H1 (cell line): Measurements from ENCODE around the gene MFGE8. TPM values are rescaled to one million over a fixed set of nuclear protein-coding genes. Genes with fewer than 3 reads are reported as not detected.

ENCODE experiments used
- CTCF ChIA-PET: fragments of 300-600 bp; sonication (Branson Sonifier 250); formaldehyde crosslinking; loops from one replicate; lab custom pipeline; 2021; ENCODE audit not compliant: partially characterized antibody; lab: Charles Lee
- POLR2A ChIA-PET: fragments of 300-600 bp; sonication (Branson Sonifier 250); formaldehyde crosslinking; loops from one replicate; lab custom pipeline; 2021; ENCODE audit warnings: inconsistent platforms; ENCODE audit not compliant: partially characterized antibody; lab: Charles Lee
- DNase-seq, 2 experiments: peaks; one replicate each; pipeline versions ENCODE4 v3.0.0 to v3.0.0-alpha.2; 2010 to 2022; ENCODE audit warnings: low spot score in 2 of 2, low read depth in 1 of 2, mixed read lengths in 1 of 2
- FAIRE-seq: peaks from 2 replicates; lab custom pipeline; 2011; peaks lifted over from hg19 to GRCh38; lab: Jason Lieb, UNC
- H2AFZ ChIP-seq: 2 replicates; pipeline ENCODE4 v1.8.1; 2012; ENCODE audit warnings: low read length, inconsistent platforms
- H2AK5ac ChIP-seq: 2 replicates; pipeline ENCODE4 v1.6.1; 2013; ENCODE audit warnings: low read depth, low read length
- H2BK120ac ChIP-seq: replicated peaks from 2 replicates; pipeline ENCODE3; 2013; ENCODE audit warnings: low read depth, low read length, inconsistent platforms
- H2BK12ac ChIP-seq: 2 replicates; pipeline ENCODE4 v1.6.1; 2013; ENCODE audit warnings: low read depth, low read length
- H2BK15ac ChIP-seq: 2 replicates; pipeline ENCODE4 v1.6.1; 2013; ENCODE audit warnings: low read length
- H2BK20ac ChIP-seq: 2 replicates; pipeline ENCODE4 v1.6.1; 2013; ENCODE audit warnings: low read length
- H2BK5ac ChIP-seq: 2 replicates; pipeline ENCODE4 v1.6.1; 2013; ENCODE audit warnings: low read depth, low read length
- H3K14ac ChIP-seq: 2 replicates; pipeline ENCODE4 v1.6.1; 2013; ENCODE audit warnings: inconsistent platforms; ENCODE audit not compliant: insufficient read length
- H3K18ac ChIP-seq: 2 replicates; pipeline ENCODE4 v1.6.1; 2013; ENCODE audit warnings: low read length; ENCODE audit errors: extremely low read depth
- H3K23ac ChIP-seq: 2 replicates; pipeline ENCODE4 v1.6.1; 2013; ENCODE audit warnings: inconsistent platforms; ENCODE audit not compliant: insufficient read length
- H3K23me2 ChIP-seq: 2 replicates; pipeline ENCODE4 v1.6.1; 2013; ENCODE audit warnings: low read depth, low read length
- H3K27ac ChIP-seq: 2 replicates; pipeline ENCODE4 v1.6.1; 2011; ENCODE audit warnings: low read depth, low read length, inconsistent platforms
- H3K27me3 ChIP-seq, 4 experiments: replicated peaks in 1 of 4; 1 replicate in 1 of 4; 2 replicates in 3 of 4; pipeline versions ENCODE4 v1.6.1 to v1.8.1; 2011 to 2013; ENCODE audit warnings: low read length in 3 of 4, mild to moderate bottlenecking in 3 of 4, inconsistent platforms in 2 of 4, mixed read lengths in 2 of 4, moderate library complexity in 1 of 4; ENCODE audit not compliant: control insufficient read depth in 3 of 4, insufficient read depth in 3 of 4; ENCODE audit errors: extremely low read depth in 1 of 4
- H3K36me3 ChIP-seq, 4 experiments: 2 replicates each; pipeline versions ENCODE4 v1.6.1 to v1.8.1; 2011 to 2013; ENCODE audit warnings: mild to moderate bottlenecking in 4 of 4, low read length in 3 of 4, moderate library complexity in 2 of 4, control low read depth in 1 of 4, inconsistent platforms in 1 of 4; ENCODE audit not compliant: insufficient read depth in 4 of 4, control insufficient read depth in 2 of 4
- H3K4ac ChIP-seq: replicated peaks from 2 replicates; pipeline ENCODE3; 2013; ENCODE audit warnings: low read length, low read depth, mixed read lengths, inconsistent platforms; ENCODE audit not compliant: insufficient read length
- H3K4me1 ChIP-seq, 4 experiments: replicated peaks in 1 of 4; 1 replicate in 1 of 4; 2 replicates in 3 of 4; pipeline versions ENCODE4 v1.6.1 to v1.8.1; 2011 to 2013; ENCODE audit warnings: low read length in 3 of 4, inconsistent platforms in 2 of 4, mixed read lengths in 1 of 4; ENCODE audit not compliant: insufficient read depth in 4 of 4, control insufficient read depth in 3 of 4
- H3K4me2 ChIP-seq, 2 experiments: 2 replicates each; pipeline versions ENCODE4 v1.6.1 to v1.8.1; 2011 to 2013; ENCODE audit warnings: low read depth in 2 of 2, low read length in 2 of 2, control low read depth in 1 of 2, inconsistent platforms in 1 of 2, mild to moderate bottlenecking in 1 of 2; ENCODE audit not compliant: insufficient read depth in 1 of 2
- H3K4me3 ChIP-seq, 4 experiments: fragments of 200-600, 300-600 bp in 1 of 4; sonication (generic), shearing (Covaris generic), sonication (Bioruptor Twin) in 1 of 4; 2 replicates each; pipeline versions ENCODE4 v1.5.1 to v1.8.1; 2011 to 2016; ENCODE audit warnings: low read length in 4 of 4, low read depth in 3 of 4, control low read depth in 2 of 4, inconsistent platforms in 2 of 4, mild to moderate bottlenecking in 2 of 4, mixed read lengths in 1 of 4, moderate library complexity in 1 of 4; ENCODE audit not compliant: insufficient read depth in 2 of 4; ENCODE audit errors: extremely low read depth in 1 of 4
- H3K56ac ChIP-seq: replicated peaks from 2 replicates; pipeline ENCODE3; 2013; ENCODE audit warnings: low read depth, mild to moderate bottlenecking, mixed read lengths, low read length, inconsistent platforms; ENCODE audit not compliant: insufficient read length
- H3K79me1 ChIP-seq: 2 replicates; pipeline ENCODE4 v1.6.1; 2013; ENCODE audit warnings: low read depth, low read length, control low read depth
- H3K79me2 ChIP-seq, 2 experiments: 2 replicates each; pipeline versions ENCODE4 v1.6.1 to v1.8.1; 2012 to 2013; ENCODE audit warnings: low read length in 2 of 2, mild to moderate bottlenecking in 2 of 2, inconsistent platforms in 1 of 2; ENCODE audit not compliant: insufficient read depth in 2 of 2, control insufficient read depth in 1 of 2
- H3K9ac ChIP-seq, 4 experiments: replicated peaks in 1 of 4; 1 replicate in 1 of 4; 2 replicates in 3 of 4; pipeline versions ENCODE4 v1.6.1 to v1.8.1; 2011 to 2013; ENCODE audit warnings: low read depth in 3 of 4, low read length in 3 of 4, control low read depth in 2 of 4, mild to moderate bottlenecking in 2 of 4, moderate library complexity in 2 of 4, inconsistent platforms in 1 of 4; ENCODE audit errors: extremely low read depth in 1 of 4
- H3K9me3 ChIP-seq, 2 experiments: 2 replicates each; pipeline versions ENCODE4 v1.6.1 to v1.8.1; 2012 to 2013; ENCODE audit warnings: mild to moderate bottlenecking in 2 of 2, moderate library complexity in 2 of 2, control low read depth in 1 of 2, inconsistent platforms in 1 of 2, low read depth in 1 of 2, low read length in 1 of 2, mixed read lengths in 1 of 2; ENCODE audit not compliant: insufficient read depth in 2 of 2
- H4K20me1 ChIP-seq, 2 experiments: replicated peaks in 1 of 2; 2 replicates each; pipeline versions ENCODE3 to v1.8.1; 2011 to 2013; ENCODE audit warnings: inconsistent platforms in 2 of 2, low read length in 2 of 2, mild to moderate bottlenecking in 1 of 2; ENCODE audit not compliant: insufficient read depth in 2 of 2, control insufficient read depth in 1 of 2
- H4K5ac ChIP-seq: 2 replicates; pipeline ENCODE4 v1.6.1; 2013; ENCODE audit warnings: low read length, low read depth, mixed read lengths, inconsistent platforms; ENCODE audit not compliant: insufficient read length
- H4K8ac ChIP-seq: 2 replicates; pipeline ENCODE4 v1.8.0; 2013; ENCODE audit warnings: mild to moderate bottlenecking, moderate library complexity, low read length, inconsistent platforms; ENCODE audit not compliant: insufficient read depth; ENCODE audit errors: extremely low read depth
- H4K91ac ChIP-seq: replicated peaks from 2 replicates; pipeline ENCODE3; 2013; ENCODE audit warnings: low read length, mixed read lengths, inconsistent platforms; ENCODE audit not compliant: insufficient read length
- CHD2 ChIP-seq: IDR thresholded peaks from 2 replicates; pipeline ENCODE4 v1.6.1; 2012; ENCODE audit warnings: low read length, improper control_type of control experiment
- EZH2 ChIP-seq: fragments of 200-600 bp; sonication (generic); IDR thresholded peaks from 2 replicates; pipeline ENCODE4 v1.7.1; 2012; ENCODE audit warnings: low read depth, mild to moderate bottlenecking, moderate library complexity, low read length, inconsistent platforms; ENCODE audit not compliant: severe bottlenecking
- RNF2 ChIP-seq: fragments of 200-900, 300-1000 bp; sonication (generic); IDR thresholded peaks from 2 replicates; pipeline ENCODE4 v1.7.1; 2016; ENCODE audit warnings: borderline replicate concordance, low read depth, mild to moderate bottlenecking, antibody characterized with exemption, low read length; ENCODE audit not compliant: poor library complexity, severe bottlenecking; ENCODE audit errors: missing control alignments
- SAP30 ChIP-seq: fragments of 300-600 bp; sonication (generic); IDR thresholded peaks from 2 replicates; pipeline ENCODE4 v1.7.1; 2012; ENCODE audit warnings: low read length, moderate library complexity, mild to moderate bottlenecking, inconsistent platforms; ENCODE audit not compliant: insufficient read depth, insufficient replicate concordance
- SIX5 ChIP-seq: IDR thresholded peaks from 2 replicates; pipeline ENCODE4 v1.6.1; 2011; ENCODE audit warnings: mild to moderate bottlenecking, low read depth, low read length
- SRF ChIP-seq: IDR thresholded peaks from 2 replicates; pipeline ENCODE4 v1.6.1; 2011; ENCODE audit warnings: mild to moderate bottlenecking, low read depth, low read length, moderate library complexity
- WGBS, 2 experiments: shearing (Covaris generic) in 1 of 2; methylation state at CpG; one replicate each; pipeline versions ENCODE4 v1.1.6 to v1.1.7; 2013 to 2015; ENCODE audit warnings: low lambda C conversion rate in 2 of 2, mixed read lengths in 2 of 2, inconsistent platforms in 1 of 2, low coverage in 1 of 2, missing lambda C conversion rate in 1 of 2; ENCODE audit not compliant: insufficient replicate concordance in 2 of 2, insufficient coverage in 1 of 2, insufficient read length in 1 of 2; ENCODE audit errors: extremely low coverage in 1 of 2, missing lambda C conversion rate in 1 of 2; 5-methylcytosine and 5-hydroxymethylcytosine counted together
- polyA plus RNA-seq, 7 experiments: library from polyadenylated mRNA; depleted of rRNA in 3 of 7; stranded (reverse) in 5 of 7; unstranded in 2 of 7; fragments of >200 nt in 5 of 7; fragments of 200-250 nt in 2 of 7; gene quantifications; 1 replicate in 5 of 7; 2 replicates in 1 of 7; 4 replicates in 1 of 7; pipeline versions ENCODE4 v1.2.1 to v1.2.3, GENCODE V29; 2011 to 2013; ENCODE audit warnings: missing spikeins in 2 of 7, mixed read lengths in 2 of 7
- total RNA-seq: library from RNA; stranded (reverse); fragmentation: NEBNext Ultra II Directional; extraction: Animal tissue kit (Norgen Biotek cat#: 25700); gene quantifications from 2 replicates; pipeline ENCODE4 v1.2.1, GENCODE V29; 2021
- TF ChIP-seq, protein P1 (sequence below): IDR thresholded peaks from 2 replicates; pipeline ENCODE4 v1.6.1; 2011; ENCODE audit warnings: low read depth, mild to moderate bottlenecking, low read length; ENCODE audit not compliant: insufficient read depth

The MFGE8 gene
- total and polyA plus RNA-seq, 2 of the 8 experiments (the other 6 are each of a cell fraction or from before 2014, with no cell fraction given), result 1,237 to 2,117 TPM

GRCh38 chr15:88908697-88909621, 4.2 kb downstream of the MFGE8 start:
- no peak overlapping the region for H2AK5ac ChIP-seq
- FAIRE-seq (no peak), DNase-seq (no peak)
- no peak overlapping the region for H3K4ac ChIP-seq
- H2BK120ac ChIP-seq, result no peak overlapping the region
- ChIA-PET POLR2A (interaction anchor here (0.5 to 27.2 kb wide), 12 partner anchors 16 to 242 kb away, joined by 3 to 607 read pairs (median 4); partner anchors contain the start of gene HAPLN3), CTCF (interaction anchor here (0.6 to 2.0 kb wide), 14 partner anchors 12 to 262 kb away, joined by 3 to 8 read pairs (median 5); no protein-coding TSS in a partner anchor)
- no peak overlapping the region for H2BK15ac ChIP-seq
- no peaks in the 10 kb centered on the region for H3K27me3 ChIP-seq
- H3K14ac ChIP-seq, result no peak overlapping the region
- peaks cover 11 to 78% of the 10 kb centered on the region in 2 experiments for H3K79me2 ChIP-seq
- H3K4me3 ChIP-seq, result peak overlapping the region in 1 of 4 experiments; percentile 89; a peak in 2 of 8 replicates
- WGBS, 2 experiments, result 92% methylated on average over 16 of the region's 16 CpGs; no CpG with 5 or more reads in 1 of the 2 experiments
- H4K91ac ChIP-seq, result no peak overlapping the region
- no peak overlapping the region for H2BK20ac ChIP-seq
- no peak for TF ChIP-seq SAP30
- no peak for TF ChIP-seq CHD2
- TF ChIP-seq SIX5, result no peak
- no peak for TF ChIP-seq EZH2
- no peak for TF ChIP-seq SRF
- TF ChIP-seq, protein P1, sequence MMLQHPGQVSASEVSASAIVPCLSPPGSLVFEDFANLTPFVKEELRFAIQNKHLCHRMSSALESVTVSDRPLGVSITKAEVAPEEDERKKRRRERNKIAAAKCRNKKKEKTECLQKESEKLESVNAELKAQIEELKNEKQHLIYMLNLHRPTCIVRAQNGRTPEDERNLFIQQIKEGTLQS, result no peak
- TF ChIP-seq RNF2, result no peak
- no peak overlapping the region for H3K18ac ChIP-seq
- H4K20me1 ChIP-seq, result peaks cover 46 to 57% of the 10 kb centered on the region in 2 experiments
- no peaks in the 10 kb centered on the region for H3K9me3 ChIP-seq
- H3K36me3 ChIP-seq, result peaks cover 51 to 79% (median 66%) of the 10 kb centered on the region in 4 experiments
- H4K8ac ChIP-seq, result no peak overlapping the region
- H3K4me2 ChIP-seq, result peak overlapping the region; percentile 70 to 89
- H3K23ac ChIP-seq, result no peak overlapping the region
- H3K9ac ChIP-seq, result no peak overlapping the region; a peak in 1 of 7 replicates
- peaks cover 28% of the 10 kb centered on the region for H3K79me1 ChIP-seq
- H3K23me2 ChIP-seq, result peaks cover 9% of the 10 kb centered on the region; the same call in 1 of the 2 replicates
- no peak overlapping the region for H2BK12ac ChIP-seq
- no peak overlapping the region for H3K56ac ChIP-seq
- H3K27ac ChIP-seq, result peak overlapping the region; percentile 48; the same call in 1 of the 2 replicates
- H3K4me1 ChIP-seq, result peaks cover 2 to 36% (median 28%) of the 10 kb centered on the region in 4 experiments
- H4K5ac ChIP-seq, result no peak overlapping the region
- peak overlapping the region; percentile 52; the same call in 1 of the 2 replicates for H2BK5ac ChIP-seq
- no peak overlapping the region for H2AFZ ChIP-seq
